Lower leg skin (tissue), 4 donors: ENCODE data around the gene COX10. TPM values are rescaled to one million over a fixed set of nuclear protein-coding genes. Genes with fewer than 3 reads are reported as not detected.
"Not testable (repeated sequence)": the region's sequence is repeated elsewhere in the genome, so short reads cannot be mapped to it uniquely, and the experiment has no call there.

Source experiments
- DNase-seq, 2 donors: peaks; one replicate each; pipeline ENCODE4 v3.0.0-alpha.2; 2019; ENCODE audit warnings: low spot score in 2 of 2
- H3K4me3 ChIP-seq: fragments of 200-600 bp; sonication (generic); 2 replicates; pipeline ENCODE4 v1.5.1; 2017; ENCODE audit warnings: mild to moderate bottlenecking, low read depth; ENCODE audit not compliant: poor library complexity, severe bottlenecking
- CTCF ChIP-seq, 3 donors: fragments of 450-650 bp; IDR thresholded peaks; one replicate each; pipeline ENCODE4 v1.5.1; 2016; ENCODE audit warnings: antibody characterized with exemption in 3 of 3, mild to moderate bottlenecking in 3 of 3, moderate library complexity in 2 of 3
- POLR2A ChIP-seq, 2 donors: fragments of 450-650 bp; IDR thresholded peaks; one replicate each; pipeline ENCODE4 v1.6.1; 2016 to 2017; ENCODE audit warnings: antibody characterized with exemption in 2 of 2, mild to moderate bottlenecking in 1 of 2, moderate library complexity in 1 of 2
- WGBS, 2 donors: methylation state at CpG; one replicate each; pipeline ENCODE4 v1.1.5; 2018; 5-methylcytosine and 5-hydroxymethylcytosine counted together
- intact Hi-C: fragments of 100-400 bp; cut with DNase I; formaldehyde crosslinking; loops from one replicate; pipeline ENCODE4 v1.15.0; 2023; ENCODE audit warnings: low total_unique reads
- total RNA-seq, 4 donors: library from RNA; depleted of rRNA; stranded (reverse); fragments of >200 nt; gene quantifications; one replicate each; pipeline ENCODE4 v1.1.0, GENCODE V29; 2016

Gene COX10
- total RNA-seq, 4 donors from 2014 or later: 17.8 to 24.5 (median 21.6) TPM

DNA sequence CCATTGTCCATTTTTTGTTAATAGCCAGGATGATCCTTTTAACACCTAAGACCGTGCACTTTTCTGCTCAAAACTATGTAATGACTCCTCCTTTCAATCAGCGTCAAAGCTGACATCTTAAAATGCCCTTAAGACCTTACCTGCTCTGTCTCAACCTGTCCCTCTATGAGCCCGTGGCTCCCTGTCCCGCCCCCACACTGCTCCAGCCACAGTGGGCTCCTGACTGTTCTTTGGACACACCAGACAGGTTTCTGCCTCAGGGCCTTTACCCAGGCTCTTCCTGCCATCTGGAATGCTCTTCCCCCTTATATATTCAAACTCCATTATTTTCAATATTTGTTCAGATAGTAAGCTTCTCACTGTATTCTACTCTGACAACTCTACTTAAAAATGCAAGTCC is 153.3 kb downstream of the COX10 start:
- TF ChIP-seq POLR2A (IDR thresholded peaks at IDR 0.05): no peak
- no peak for TF ChIP-seq CTCF (IDR thresholded peaks at IDR 0.05)
- WGBS, 2 donors: 51 to 70% methylated on average over 4 of the region's 4 CpGs
- DNase-seq: no peak
- no peak overlapping the region for H3K4me3 ChIP-seq
- intact Hi-C loops: no loop called here

DNA sequence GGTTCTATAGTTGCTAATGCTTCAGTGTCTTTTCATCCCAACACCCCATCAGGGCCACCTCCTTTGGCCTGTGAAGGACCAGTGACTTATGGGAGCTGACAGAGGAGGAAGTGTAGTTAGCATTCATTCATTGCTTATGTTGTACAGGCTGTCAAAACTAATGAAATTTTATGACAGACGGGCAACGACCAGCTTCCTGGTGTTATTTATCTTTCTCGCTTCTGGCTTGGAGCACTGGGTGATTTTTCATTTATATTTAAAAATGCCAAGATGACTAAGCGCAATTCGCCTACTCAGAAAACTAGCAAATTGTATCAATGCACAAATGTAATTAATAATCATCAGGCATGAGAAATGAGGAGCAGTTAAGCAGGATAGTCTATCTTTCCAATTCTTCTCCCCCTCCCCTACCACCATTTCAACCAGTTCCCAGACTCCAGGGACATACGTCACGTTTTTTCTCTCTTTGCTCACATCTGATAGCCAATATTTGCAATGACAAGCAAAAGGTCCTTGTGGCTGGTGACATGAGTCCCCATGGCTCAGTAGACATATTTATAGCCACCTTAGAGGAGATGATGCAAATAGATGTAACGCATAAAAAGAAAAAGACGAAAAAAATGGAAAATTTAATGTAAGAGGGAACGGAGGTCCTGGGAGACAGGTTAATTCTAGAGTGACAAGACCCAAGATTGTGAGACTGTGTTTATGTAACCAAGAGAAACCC is 156.1 kb downstream of the COX10 start:
- TF ChIP-seq CTCF (IDR thresholded peaks at IDR 0.05) (no peak), POLR2A (IDR thresholded peaks at IDR 0.05) (no peak)
- 79 to 80% methylated on average over 10 of the region's 10 CpGs for WGBS, 2 donors
- intact Hi-C loops: no loop called here
- no peak for DNase-seq
- no peak overlapping the region for H3K4me3 ChIP-seq

GRCh38 chr17:14227052-14227451 is 157.7 kb downstream of the COX10 start:
- H3K4me3 ChIP-seq: no peak overlapping the region
- WGBS, 2 donors: 95 to 97% methylated on average over 7 of the region's 7 CpGs
- intact Hi-C loops: no loop called here
- TF ChIP-seq POLR2A (IDR thresholded peaks at IDR 0.05) (no peak), CTCF (IDR thresholded peaks at IDR 0.05) (no peak)
- no peak for DNase-seq

DNA sequence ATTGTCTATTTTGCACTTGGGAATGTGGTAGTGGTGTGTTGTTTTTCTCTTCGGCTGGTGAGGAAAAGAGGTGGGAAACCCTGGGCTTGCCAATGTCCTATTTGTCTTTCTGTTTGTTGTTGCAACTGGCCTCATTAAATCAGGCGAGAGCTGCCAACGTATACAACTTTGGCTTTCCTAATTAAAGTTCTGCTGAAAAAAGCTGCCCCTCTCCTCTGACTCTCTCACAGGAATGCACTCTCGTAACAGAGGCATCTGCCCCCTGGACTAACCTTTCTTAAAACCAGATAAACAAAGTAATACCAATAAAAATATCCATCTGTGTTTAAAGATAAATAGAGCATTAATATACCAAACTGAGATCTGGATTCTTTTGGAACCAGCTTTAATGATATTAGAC is 159.6 kb downstream of the COX10 start:
- 53 to 63% methylated on average over 4 of the region's 4 CpGs for WGBS, 2 donors
- TF ChIP-seq CTCF (IDR thresholded peaks at IDR 0.05) (no peak), POLR2A (IDR thresholded peaks at IDR 0.05) (no peak)
- DNase-seq: no peak
- H3K4me3 ChIP-seq: no peak overlapping the region
- intact Hi-C loops: no loop called here

- WGBS, 2 donors: 54 to 58% methylated on average over 4 to 5 of the region's 6 CpGs
- H3K4me3 ChIP-seq, DNase-seq, intact Hi-C loops: not testable (repeated sequence)
Observed at GRCh38 chr17:14231187-14231586, 161.9 kb downstream of the COX10 start.

- 80 to 91% methylated on average over 2 of the region's 2 CpGs for WGBS, 2 donors
- intact Hi-C loops, H3K4me3 ChIP-seq, DNase-seq: not testable (repeated sequence)
Observed at GRCh38 chr17:14235047-14235446, 165.7 kb downstream of the COX10 start.

- intact Hi-C loops, DNase-seq, H3K4me3 ChIP-seq: not testable (repeated sequence)
- 87 to 90% methylated on average over 7 to 9 of the region's 9 CpGs for WGBS, 2 donors
Observed at GRCh38 chr17:14236032-14236431, 166.7 kb downstream of the COX10 start.

DNA sequence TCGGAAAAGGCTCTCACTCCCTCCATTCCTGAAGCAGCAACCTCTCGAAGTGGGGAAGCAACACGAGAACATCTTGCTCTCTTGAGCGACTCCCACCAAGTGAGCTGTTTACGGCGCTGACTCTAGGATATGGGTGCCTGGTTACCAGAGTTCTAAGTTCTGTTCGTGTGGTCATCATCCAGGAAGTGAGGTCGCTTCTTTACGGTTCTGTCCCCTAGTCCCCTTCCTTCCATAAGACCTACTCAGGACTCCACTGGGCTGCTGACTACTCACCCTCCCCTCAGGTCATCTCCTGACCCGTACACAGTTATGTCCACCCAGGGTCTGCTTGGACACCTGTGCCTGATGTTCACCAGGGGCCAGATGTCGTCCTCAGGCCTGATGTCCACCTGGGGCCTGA is 167.5 kb downstream of the COX10 start, which contains the start of gene CDRT15:
CDRT15 (minus strand) TSS at position 101 of the 400 bp plus-strand sequence; CDS start at position 72, 29 bp downstream.
- intact Hi-C loops, H3K4me3 ChIP-seq, DNase-seq: not testable (repeated sequence)
- WGBS, 2 donors: 91 to 95% methylated on average over 10 to 11 of the region's 11 CpGs

DNA sequence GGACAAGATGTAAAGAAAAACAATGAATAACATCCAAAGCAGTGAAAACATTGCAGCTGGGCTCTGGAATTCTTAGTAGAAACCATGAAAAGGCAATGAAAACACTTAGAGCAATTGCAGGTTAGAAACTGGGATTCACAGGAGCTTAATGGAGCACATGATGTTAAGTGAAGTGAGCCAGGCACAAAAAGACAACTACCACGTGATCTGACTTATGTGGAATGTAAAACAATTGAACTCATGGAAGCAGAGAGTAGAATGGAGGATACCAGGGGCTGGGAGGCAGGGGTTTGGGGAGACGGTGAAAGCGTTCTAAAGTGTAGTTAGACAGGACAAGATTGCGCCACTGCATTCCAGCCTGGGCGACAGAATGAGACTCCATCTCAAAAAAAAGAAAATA is 170.0 kb downstream of the COX10 start:
- DNase-seq, intact Hi-C loops, H3K4me3 ChIP-seq: not testable (repeated sequence)
- WGBS, 2 donors: 83 to 89% methylated on average over 1 to 3 of the region's 5 CpGs
